Measurements from ENCODE around the gene EP400.

Gene EP400

DNA sequence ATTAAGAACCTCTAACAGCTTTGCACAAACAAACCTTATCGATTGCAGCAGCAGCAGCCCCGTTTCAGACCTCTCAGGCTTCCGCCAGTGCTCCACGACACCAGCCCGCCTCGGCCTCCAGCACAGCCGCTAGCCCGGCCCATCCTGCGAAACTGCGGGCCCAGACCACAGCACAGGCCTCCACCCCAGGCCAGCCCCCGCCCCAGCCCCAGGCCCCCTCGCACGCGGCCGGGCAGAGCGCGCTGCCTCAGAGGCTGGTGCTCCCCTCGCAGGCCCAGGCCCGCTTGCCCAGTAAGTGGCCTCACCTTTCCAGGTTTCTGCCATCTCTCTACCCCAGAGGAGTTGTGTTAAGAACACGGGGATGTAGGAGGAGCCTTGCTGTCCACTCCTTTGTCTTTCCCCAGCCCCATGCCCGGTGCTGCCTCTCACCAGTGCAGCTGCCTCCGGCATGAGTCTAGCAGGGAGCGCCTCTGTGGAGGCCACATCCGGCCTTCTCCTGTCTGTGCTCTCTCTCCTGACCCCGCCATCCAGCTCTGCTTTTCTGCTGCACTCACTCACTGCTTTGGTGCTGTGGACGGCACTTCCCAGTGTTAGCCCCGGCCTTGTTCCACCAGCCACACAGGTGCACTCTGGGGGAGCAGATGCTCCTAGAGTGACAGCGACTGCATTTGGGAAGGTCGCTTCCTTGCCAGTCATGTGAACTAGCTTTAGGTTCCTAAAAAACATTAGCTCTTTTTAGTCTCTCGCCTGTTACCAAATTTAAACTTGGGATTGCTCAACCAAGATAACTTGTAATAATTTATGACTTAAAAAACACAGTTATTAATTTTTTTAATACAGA lies 71.5 kb downstream of the EP400 start:
- no peak for DNase-seq (ENCODE audit: low spot score)

DNA sequence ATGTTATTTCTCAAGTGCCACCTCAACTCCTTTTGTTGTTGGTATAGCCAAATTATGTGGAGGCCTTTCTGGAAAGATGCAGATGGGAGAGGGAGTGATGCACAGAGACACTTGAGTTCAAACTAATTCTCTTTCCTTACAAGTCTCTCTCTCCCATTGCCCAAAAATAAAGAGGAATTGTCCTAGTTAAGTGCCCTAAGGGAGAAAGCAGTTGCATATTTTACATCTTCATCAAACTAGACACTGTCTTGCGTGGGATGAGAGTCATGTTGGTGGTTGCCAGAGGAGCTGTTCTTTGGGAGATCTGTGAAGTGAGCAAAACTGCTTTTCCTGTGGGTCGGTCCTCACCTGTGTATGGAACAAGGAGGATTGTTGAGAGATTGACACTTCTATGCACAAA lies 72.2 kb downstream of the EP400 start:
- no peak for DNase-seq (ENCODE audit: low spot score)

DNA sequence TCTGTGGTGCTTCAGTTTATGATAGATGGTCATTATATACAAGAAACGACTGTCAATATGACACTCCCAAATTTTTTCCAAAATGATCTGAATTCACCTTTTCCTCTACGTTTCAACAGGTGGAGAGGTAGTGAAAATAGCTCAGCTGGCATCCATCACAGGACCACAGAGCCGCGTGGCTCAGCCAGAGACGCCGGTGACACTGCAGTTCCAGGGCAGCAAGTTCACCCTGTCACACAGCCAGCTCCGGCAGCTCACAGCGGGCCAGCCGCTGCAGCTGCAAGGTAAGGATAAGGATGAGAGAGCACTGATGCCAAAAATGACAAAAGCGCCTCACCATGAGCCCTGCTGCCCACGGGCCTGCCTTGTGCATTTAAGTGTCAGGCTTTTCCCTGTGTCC lies 73.9 kb downstream of the EP400 start:
- DNase-seq (ENCODE audit: low spot score): no peak

DNA sequence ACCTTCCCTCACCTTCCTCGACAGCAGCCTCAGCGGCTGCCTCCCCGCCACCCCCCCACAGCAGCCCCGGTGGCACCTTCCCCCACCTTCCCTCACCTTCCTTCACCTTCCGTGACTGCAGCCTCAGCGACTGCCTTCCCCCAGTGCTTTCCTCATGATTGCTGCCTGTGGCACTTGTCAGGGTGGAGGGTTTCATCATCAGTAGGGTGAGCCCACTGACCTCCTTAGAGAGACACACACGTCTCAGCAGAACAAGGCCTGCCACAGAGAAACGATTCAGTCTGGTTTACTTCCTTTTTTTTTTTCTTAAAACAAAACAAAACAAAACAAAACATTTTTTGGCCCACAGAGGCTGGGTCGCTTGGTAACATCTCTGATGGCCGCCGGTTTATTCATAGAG lies 75.0 kb downstream of the EP400 start:
- no peak for DNase-seq (ENCODE audit: low spot score)

DNA sequence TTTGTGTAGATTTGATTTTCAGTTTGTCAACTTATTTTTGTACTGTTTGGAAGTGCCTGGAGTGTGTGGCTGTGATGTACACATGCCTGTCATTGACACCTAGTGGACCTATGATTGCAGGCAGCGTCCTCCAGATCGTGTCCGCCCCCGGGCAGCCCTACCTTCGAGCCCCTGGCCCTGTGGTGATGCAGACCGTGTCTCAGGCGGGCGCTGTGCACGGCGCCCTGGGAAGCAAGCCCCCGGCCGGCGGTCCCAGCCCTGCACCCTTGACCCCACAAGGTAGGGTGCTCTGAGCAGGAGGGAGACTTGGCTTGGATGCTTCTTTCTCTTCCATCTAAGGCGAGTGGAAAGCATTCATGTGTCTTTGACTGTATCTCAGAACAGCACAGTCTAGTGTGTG lies 75.8 kb downstream of the EP400 start:
- no peak for DNase-seq (ENCODE audit: low spot score)

DNA sequence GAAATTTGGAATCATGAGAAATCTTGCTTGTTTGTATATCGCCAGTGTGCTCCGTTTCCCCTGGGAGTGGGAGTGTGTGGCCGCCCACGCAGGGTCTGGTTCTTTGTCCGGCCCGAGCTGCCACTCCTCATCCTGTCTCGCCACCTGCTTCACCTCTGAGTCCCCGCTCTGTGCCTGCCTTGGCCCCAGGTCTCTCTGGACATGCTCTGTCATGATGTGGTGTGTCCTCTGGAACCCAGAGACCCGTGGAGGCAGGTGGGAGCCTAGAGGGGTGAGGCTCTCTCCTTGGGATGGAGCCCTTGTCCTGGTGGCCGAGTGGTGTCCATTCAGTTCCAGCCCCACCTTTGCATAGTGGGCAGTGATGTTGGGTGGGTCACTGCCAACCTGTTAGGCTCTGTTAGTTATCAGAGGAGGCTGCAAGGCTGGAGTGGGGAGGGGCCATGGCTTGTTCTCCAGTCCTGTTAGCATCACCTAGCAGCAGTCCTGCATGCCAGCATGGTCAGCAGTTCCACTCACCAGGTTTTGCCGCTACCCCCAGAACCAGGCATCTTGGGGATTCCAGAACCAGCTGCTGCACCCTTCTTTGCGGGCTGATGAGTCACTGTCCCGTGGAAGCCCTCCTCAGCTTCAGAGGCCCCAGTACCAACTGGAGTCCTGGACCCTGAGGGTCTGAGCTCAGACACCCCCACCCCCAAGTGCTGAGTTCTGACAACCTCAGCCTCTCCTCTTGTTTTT lies 76.5 kb downstream of the EP400 start:
- no peak for DNase-seq (ENCODE audit: low spot score)

DNA sequence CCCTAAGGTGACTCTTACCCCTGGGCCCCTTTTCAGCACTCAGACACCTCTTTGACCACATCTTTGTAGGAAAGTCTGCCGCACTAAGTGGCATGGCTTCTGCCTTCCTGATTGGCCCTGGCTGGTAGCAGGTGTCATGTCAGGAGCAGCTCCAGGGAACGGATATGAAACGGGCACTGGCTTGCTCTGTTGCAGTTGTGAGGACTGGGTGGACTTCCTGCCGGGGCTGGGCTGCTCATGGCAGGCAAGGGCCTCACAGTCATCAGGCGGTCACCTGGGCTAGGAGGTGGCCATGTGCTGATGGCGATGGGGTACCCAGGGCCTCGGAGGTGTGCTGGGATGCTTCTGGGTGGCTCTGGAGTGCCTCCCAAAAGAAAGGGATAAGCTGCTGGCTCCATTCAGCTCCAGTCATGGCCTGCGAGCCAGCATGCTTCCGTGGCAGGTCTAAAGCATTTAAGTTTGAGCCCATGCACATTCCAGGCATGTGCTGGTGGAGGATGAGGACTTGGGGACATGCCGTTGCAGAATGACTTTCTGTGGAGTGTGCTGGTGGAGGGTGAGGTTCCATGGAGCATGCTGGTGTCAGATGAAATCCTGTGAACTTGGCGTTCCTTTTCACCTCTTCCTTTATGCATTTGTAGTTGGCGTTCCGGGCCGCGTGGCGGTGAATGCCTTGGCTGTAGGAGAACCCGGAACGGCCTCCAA lies 77.2 kb downstream of the EP400 start:
- DNase-seq (ENCODE audit: low spot score): no peak

DNA sequence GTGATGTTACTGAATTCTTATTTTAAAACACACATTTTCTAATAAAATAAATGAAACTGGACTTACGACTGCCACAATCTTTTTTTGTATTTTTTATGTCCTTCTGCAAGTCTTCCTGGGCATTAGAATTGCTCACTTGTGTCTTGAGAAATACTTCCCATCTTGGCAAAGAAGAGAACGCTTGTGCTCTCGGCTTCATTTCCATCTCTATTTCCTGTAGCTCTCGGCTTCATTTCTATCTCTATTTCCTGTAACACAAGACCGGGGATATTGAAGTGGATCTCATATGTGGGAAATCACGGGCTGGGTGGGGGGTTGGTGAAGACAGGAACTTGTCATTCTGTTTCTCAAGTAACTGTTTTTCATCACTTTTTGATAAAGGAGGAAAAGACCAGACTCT lies 77.9 kb downstream of the EP400 start:
- no peak for DNase-seq (ENCODE audit: low spot score)

DNA sequence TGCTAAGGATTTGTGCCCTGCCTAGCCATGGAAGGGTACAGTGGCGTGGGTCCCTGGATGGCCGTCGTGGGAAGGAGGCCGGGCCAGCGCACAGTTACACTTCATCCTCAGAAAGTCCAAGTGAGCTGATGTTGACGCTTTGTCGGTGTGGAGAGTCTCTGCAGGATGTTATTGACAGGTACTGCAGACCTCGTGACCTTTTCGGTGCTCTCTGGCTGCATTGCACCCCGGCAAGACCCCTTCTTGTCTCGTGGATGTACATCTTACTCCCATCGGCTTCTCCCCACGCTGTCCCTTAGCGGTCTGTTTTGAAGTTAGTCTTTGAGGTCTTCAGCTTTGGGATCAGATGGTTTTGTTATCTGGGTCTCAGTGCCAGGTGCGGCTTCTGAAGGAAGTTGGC lies 78.4 kb downstream of the EP400 start:
- no peak for DNase-seq (ENCODE audit: low spot score)

DNA sequence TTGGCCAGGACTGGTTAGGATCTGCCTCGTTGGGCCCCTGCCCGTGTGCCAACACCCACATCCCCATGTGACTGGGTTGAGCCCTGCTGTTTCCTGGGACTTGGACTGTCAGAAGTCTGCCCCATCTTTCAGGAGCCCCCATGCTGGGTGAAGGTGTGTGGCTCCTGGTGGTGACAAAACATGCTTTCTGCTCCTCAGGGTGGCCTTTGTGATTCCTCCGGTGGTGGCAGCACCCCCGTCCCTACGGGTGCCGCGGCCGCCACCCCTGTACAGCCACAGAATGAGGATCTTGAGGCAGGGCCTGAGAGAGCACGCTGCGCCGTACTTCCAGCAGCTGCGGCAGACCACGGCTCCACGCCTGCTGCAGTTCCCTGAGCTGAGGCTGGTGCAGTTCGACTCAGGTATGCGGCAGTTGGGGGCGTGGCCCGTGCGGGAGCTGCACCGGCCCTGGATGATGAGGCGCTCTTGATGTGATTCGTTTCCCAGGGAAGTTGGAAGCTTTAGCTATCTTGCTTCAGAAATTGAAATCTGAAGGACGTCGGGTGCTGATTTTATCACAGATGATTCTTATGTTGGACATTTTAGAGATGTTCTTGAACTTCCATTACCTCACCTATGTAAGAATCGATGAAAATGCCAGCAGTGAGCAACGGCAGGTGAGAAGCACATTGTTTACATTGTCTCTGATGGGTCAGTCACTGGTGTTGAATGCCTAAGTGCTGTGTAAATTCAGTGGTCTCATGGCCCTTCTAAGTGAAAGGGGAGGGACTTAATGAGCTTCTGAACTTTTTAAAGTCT lies 80.0 kb downstream of the EP400 start:
- DNase-seq (ENCODE audit: low spot score): no peak

DNA sequence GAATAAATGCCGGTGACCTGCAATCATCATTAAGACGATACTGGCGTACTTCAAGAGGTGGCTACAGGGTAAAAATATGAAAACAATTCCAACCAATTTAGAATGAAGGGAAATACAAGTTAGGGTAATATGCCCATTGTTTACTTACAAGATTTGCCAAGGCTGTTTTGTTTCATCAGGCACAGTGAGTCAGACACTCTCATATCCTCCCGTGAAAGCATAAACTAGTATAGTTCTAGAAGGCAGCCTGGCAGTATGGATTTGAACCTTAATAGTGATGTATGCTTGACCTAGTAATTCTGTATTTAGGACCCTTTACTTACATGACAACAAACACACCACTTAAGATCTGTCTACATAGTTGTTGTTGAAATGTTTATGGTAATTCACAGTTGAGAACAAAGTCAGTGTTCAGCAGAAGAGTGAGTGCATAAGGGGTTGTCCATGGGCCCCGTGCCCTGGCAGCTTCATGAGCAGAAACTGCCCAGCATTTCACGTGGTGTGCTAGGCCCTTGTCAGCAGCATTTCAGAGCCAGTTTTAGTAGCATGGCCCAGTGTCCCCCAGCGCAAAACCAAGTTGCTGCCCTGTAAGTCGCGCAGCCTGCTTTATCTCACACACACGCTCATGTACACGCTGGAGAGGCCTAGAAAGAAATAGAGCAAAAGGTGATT lies 80.8 kb downstream of the EP400 start:
- DNase-seq (ENCODE audit: low spot score): no peak

DNA sequence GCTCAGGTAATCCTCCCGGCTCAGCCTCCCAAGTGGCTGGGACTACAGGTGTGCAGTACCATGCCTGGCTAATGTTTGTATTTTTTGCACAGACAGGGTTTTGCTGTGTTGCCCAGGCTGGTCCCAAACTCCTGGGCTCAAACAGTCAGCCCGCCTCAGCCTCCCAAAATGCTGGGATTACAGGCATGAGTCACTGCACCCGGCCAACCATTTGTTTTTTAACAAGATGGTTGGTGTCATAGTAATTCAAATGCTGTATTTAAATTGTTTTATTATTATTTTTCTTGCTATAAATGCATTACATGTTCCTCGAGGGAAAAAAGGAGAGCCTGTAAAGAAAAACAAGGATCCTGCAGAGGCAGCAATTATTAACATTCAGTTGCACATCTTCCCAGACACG lies 83.9 kb downstream of the EP400 start:
- DNase-seq (ENCODE audit: low spot score): no peak

DNA sequence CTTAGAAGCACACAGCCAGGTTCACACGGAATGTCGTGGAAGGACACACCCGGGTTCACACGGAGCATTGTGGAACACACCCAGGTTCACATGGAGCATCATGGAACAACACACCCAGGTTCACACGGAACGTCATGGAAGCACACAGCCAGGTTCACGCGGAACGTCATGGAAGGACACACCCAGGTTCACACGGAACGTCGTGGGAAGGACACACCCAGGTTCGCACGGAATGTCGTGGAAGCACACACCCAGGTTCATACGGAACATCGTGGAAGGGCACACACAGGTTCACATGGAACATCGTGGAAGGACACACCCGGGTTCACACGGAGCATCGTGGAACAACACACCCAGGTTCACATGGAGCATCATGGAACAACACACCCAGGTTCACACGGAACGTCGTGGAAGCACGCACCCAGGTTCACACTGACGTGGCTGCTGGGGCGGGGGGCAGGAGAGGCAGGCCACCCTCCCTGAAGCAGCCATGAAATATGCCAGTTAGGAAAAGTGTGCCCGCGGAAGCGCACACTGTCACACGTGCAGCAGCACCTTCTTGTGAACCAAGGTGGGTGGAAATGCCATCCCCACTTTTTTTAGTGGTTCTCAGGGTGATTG lies 86.4 kb downstream of the EP400 start:
- no peak for DNase-seq (ENCODE audit: low spot score)

DNA sequence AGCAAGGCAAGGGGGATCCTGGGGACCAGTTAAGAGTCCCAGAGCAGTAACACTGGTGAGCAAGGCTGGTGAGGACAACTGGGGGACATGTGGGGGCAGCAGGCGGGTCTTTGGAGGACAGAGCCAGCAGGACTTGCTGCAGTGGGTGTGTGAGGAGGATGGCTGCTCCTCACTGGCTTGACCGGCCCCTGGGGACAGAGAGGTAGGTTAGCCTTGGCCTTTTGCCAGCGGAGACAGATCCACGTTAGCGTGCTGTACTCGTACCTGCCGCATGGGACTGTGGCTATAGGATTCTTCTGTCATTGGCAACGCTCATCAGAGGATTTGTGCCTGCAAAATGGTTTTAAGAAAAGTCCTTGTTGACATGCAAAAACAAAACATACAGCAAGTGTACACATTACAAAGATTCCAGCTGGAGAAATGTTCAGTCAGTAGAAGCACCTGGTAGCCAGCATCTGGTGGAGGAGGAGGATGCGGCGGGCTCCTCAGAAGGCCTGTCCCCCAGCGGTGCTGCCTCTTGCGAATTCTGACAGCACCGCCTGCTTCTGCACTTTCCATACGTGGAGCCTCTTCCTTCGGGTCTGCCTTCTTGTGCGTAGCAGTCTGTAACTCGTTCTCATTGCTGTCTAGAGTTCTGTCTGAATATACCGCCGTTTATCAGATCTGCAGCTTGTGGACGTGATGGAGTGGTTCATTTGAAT lies 91.3 kb downstream of the EP400 start:
- DNase-seq (ENCODE audit: low spot score): no peak

DNA sequence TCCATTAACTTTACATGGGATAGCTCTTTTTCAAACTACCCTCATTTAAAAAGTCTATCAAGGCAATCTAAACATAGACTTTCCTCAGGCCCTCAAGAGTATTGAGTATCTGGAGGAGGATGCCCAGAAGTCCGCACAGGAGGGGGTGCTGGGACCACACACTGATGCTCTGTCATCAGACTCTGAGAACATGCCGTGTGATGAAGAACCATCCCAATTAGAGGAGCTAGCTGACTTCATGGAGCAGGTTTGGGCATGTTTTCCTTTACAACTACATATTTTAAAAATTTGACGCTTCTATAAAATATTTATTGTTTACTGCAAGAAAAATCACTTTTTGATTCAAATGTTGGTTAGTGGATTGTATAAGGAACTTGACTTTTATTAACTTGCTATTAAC lies 93.5 kb downstream of the EP400 start:
- no peak for DNase-seq (ENCODE audit: low spot score)

DNA sequence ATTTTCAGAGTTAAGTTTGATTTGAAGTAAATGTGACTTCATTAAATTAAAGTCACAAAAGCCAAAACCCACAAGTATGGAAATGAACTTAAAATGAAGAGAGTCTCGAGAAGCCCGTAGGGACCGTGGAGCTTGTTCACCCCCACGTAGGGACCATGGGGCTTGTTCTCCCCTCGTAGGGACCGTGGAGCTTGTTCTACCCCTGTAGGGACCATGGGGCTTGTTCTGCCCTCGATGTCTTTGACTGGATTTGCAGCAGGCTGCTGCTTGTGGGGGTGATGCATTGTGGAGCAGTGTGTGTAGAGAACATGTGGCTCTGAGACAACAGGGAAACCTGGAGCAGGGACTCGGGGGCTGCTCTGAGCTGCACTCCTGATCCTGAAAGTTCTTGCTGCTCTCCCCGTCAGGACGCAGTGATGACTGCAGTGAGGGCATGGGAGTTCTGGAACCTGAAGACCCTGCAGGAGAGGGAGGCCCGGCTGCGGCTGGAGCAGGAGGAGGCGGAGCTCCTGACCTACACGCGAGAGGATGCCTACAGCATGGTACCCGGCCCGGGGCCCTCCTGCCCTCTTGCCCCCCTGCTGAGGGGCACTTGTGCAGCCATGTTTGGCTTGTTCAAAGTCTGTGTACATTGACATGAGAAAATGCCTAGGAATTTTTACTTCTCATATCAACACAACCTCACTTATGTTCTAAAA lies 94.2 kb downstream of the EP400 start:
- DNase-seq (ENCODE audit: low spot score): no peak

DNA sequence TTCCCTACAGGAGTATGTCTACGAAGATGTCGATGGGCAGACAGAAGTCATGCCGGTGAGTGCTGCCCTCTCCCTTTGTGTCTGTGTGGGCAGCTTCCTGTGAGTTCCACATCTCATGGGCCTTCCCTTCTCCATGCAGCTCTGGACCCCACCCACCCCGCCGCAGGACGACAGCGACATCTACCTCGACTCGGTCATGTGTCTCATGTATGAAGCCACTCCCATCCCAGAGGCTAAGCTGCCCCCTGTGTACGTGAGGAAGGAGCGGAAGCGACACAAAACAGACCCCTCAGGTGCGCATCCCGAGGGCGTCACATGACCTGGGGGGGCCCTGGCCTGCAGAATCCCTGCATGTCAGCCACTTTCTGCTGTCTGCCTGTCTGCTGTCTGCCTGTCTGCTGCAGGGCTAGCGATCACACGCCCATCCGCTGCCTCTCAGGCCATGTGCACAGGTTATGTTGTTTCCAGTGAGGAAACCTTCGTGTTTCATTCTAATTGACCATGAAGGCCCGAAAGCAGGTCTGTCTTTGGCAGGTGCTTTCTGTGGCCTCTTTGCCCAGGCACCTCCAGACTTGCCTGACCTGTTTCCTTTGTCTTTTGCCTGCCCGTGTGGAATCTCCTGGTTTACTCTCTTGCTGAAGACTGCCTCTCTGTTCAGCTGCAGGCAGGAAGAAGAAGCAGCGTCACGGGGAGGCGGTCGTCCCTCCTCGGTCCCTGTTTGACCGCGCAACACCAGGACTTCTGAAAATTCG lies 95.1 kb downstream of the EP400 start:
- DNase-seq (ENCODE audit: low spot score): no peak

DNA sequence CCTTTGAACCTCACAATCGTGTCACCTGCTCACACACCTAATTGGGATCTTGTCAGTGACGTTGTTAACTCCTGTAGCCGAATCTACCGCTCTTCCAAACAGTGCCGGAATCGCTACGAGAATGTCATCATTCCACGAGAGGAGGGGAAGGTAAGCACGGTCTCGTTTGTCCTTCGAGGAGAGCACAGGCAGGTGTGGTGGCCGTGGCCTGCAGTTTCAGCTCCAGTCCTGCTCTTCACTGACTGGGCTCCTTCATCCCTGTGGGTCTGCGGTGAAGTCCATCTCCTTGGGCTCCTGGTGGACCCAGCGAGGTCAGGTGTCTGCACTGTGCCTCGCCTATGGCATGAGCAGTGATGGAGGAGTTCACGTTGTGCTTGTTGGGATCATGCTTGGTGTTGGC lies 96.0 kb downstream of the EP400 start:
- no peak for DNase-seq (ENCODE audit: low spot score)

DNA sequence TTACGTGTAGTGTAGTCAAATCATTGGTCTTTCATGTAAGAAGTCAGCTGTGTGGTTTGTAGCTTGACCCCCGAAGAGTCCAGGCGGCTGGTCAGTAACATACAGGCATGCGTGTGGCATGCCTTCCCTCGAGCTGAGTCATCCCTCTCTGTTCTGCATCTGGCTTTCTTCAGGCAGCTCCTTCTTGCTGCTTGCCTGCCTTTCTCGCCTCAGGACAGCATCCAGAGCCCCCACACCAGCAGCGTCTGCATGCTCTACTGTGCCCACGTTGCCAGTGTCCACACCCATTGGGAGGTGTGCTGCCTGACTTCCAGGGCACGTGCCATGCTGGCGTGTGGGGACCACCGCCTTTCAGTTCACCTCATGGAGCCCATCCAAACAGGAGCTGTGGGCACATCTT lies 96.8 kb downstream of the EP400 start:
- DNase-seq (ENCODE audit: low spot score): no peak
